ENCODE data around the gene RIC8B.
"Not testable (repeated sequence)": the region's sequence is repeated elsewhere in the genome, so short reads cannot be mapped to it uniquely, and the experiment has no call there.

Gene RIC8B, protein sequence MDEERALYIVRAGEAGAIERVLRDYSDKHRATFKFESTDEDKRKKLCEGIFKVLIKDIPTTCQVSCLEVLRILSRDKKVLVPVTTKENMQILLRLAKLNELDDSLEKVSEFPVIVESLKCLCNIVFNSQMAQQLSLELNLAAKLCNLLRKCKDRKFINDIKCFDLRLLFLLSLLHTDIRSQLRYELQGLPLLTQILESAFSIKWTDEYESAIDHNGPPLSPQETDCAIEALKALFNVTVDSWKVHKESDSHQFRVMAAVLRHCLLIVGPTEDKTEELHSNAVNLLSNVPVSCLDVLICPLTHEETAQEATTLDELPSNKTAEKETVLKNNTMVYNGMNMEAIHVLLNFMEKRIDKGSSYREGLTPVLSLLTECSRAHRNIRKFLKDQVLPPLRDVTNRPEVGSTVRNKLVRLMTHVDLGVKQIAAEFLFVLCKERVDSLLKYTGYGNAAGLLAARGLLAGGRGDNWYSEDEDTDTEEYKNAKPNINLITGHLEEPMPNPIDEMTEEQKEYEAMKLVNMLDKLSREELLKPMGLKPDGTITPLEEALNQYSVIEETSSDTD

DNA sequence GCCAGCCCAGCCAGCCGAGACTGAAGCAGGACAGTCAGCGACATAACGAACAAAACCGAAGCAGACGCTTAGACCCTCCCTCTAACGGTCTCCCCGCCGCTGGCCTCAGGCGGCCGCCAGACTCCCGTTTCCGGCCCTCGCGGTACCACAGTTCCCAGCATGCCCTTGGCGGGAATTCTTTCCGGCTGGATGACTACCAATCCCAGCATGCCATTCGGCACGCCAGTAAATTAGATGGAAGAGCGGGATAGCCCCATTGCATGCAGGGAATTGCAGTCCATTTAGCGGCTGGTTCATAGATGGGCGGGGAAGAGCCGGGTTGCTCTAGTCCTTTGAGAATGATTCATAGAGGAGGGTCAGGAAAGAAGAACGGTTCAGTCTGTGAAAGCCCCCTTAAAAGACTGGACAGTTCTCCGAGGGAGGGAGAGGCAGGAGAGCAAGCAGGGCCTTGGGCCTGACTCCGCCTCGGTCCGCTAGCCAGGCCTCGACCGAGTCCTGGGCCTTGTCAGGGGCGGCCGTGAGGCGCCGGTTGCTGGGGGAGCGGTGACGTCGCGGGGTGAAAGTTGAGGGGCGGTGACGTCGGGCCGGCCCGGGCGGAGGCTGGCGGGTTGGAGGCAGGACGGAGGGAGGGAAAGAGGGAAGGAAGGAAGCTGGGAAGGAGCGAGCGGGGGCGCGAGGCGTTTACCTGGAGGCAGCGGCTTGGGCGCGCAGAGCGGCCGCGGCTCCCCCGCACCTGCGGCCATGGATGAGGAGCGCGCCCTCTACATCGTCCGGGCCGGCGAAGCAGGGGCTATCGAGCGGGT is at the start of gene RIC8B:
Gene RIC8B (plus strand): TSS at position 678 of the 803 bp plus-strand sequence. CDS start 64 bp downstream, at position 742.
- H3K9me2 ChIP-seq (replicated peaks; ENCODE audit: low read depth, low read length), result no peaks in the 10 kb centered on the region
- no peaks in the 10 kb centered on the region for H3K9me3 ChIP-seq (ENCODE audit: insufficient read depth, low read depth, low read length)
- peak within 1 kb of the TSS; percentile 89 for H3K4me2 ChIP-seq (ENCODE audit: low read depth, low read length, poor library complexity, severe bottlenecking)
- peak within 1 kb of the TSS; percentile 87 for H2AFZ ChIP-seq (ENCODE audit: low read length)
- H3K9ac ChIP-seq (ENCODE audit: low read depth, low read length, poor library complexity, severe bottlenecking), result peak within 1 kb of the TSS; percentile 79
- H3K36me3 ChIP-seq (ENCODE audit: insufficient read depth, low read length), result no peaks in the 10 kb centered on the region
- no peak for TF ChIP-seq EZH2phosphoT487 (IDR thresholded peaks at IDR 0.05; ENCODE audit: borderline replicate concordance)
- TF ChIP-seq CTCF (conservative IDR thresholded peaks at IDR 0.05; ENCODE audit: low read length), result no peak
- no peaks in the 10 kb centered on the region for H3K27me3 ChIP-seq (ENCODE audit: insufficient read depth, low read length, poor library complexity, severe bottlenecking)
- H3K4me3 ChIP-seq (ENCODE audit: low read length, poor library complexity, severe bottlenecking), result peak within 1 kb of the TSS; percentile 84
- H4K20me1 ChIP-seq (ENCODE audit: insufficient read depth, low read length, poor library complexity, severe bottlenecking), result peaks cover 23% of the 10 kb centered on the region
- H3K79me2 ChIP-seq (ENCODE audit: insufficient read depth, low read length), result peaks cover 46% of the 10 kb centered on the region
- peaks cover 30% of the 10 kb centered on the region for H3K4me1 ChIP-seq (ENCODE audit: insufficient read depth, low read length, poor library complexity, severe bottlenecking)
- H3F3A ChIP-seq (ENCODE audit: low read depth), result no peaks in the 10 kb centered on the region

- Histone ChIP-seq H3F3A (ENCODE audit: low read depth) (no peaks in the 10 kb centered on the region), H3K36me3 (ENCODE audit: insufficient read depth, low read length) (no peaks in the 10 kb centered on the region), H3K4me3 (ENCODE audit: low read length, poor library complexity, severe bottlenecking) (no peak overlapping the region), H3K4me1 (ENCODE audit: insufficient read depth, low read length, poor library complexity, severe bottlenecking) (no peaks in the 10 kb centered on the region), H3K9ac (ENCODE audit: low read depth, low read length, poor library complexity, severe bottlenecking) (no peak overlapping the region), H3K9me2 (replicated peaks; ENCODE audit: low read depth, low read length) (no peaks in the 10 kb centered on the region), H3K9me3 (ENCODE audit: insufficient read depth, low read depth, low read length) (no peaks in the 10 kb centered on the region), H2AFZ (ENCODE audit: low read length) (no peak overlapping the region), H3K79me2 (ENCODE audit: insufficient read depth, low read length) (no peaks in the 10 kb centered on the region), H3K27me3 (ENCODE audit: insufficient read depth, low read length, poor library complexity, severe bottlenecking) (no peaks in the 10 kb centered on the region), H4K20me1 (ENCODE audit: insufficient read depth, low read length, poor library complexity, severe bottlenecking) (no peaks in the 10 kb centered on the region), H3K4me2 (ENCODE audit: low read depth, low read length, poor library complexity, severe bottlenecking) (no peak overlapping the region)
- no peak for TF ChIP-seq EZH2phosphoT487 (IDR thresholded peaks at IDR 0.05; ENCODE audit: borderline replicate concordance)
- no peak for TF ChIP-seq CTCF (conservative IDR thresholded peaks at IDR 0.05; ENCODE audit: low read length)
These were observed 49.5 kb upstream of the RIC8B start for GRCh38 chr12:106724934-106725333.

GRCh38 chr12:106726603-106727202 is 47.8 kb upstream of the RIC8B start:
- not testable (repeated sequence) for H3K9ac ChIP-seq (ENCODE audit: low read depth, low read length, poor library complexity, severe bottlenecking); H3K4me2 ChIP-seq (ENCODE audit: low read depth, low read length, poor library complexity, severe bottlenecking); H2AFZ ChIP-seq (ENCODE audit: low read length); H3K27me3 ChIP-seq (ENCODE audit: insufficient read depth, low read length, poor library complexity, severe bottlenecking); H3F3A ChIP-seq (ENCODE audit: low read depth); H3K79me2 ChIP-seq (ENCODE audit: insufficient read depth, low read length); H3K4me3 ChIP-seq (ENCODE audit: low read length, poor library complexity, severe bottlenecking); H4K20me1 ChIP-seq (ENCODE audit: insufficient read depth, low read length, poor library complexity, severe bottlenecking); H3K36me3 ChIP-seq (ENCODE audit: insufficient read depth, low read length); H3K9me3 ChIP-seq (ENCODE audit: insufficient read depth, low read depth, low read length); H3K4me1 ChIP-seq (ENCODE audit: insufficient read depth, low read length, poor library complexity, severe bottlenecking); H3K9me2 ChIP-seq (replicated peaks; ENCODE audit: low read depth, low read length)
